Neural cell (in vitro differentiated cells): ENCODE data around the gene OR7C1. TPM values are rescaled to one million over a fixed set of nuclear protein-coding genes. Genes with fewer than 3 reads are reported as not detected.

Experiments
- H2AFZ ChIP-seq: fragments of 200-600, 300-800 bp; sonication (generic), shearing (Covaris generic); 2 replicates; pipeline ENCODE4 v1.6.0; 2014; ENCODE audit warnings: low read depth, mild to moderate bottlenecking, antibody characterized with exemption, low read length, moderate library complexity
- H3F3A ChIP-seq: fragments of 200-600 bp; shearing (Covaris generic); 2 replicates; pipeline ENCODE4 v1.6.1; 2016; ENCODE audit warnings: mild to moderate bottlenecking, moderate library complexity, mixed read lengths, antibody characterized with exemption, low read length; ENCODE audit not compliant: insufficient read depth, poor library complexity, severe bottlenecking
- H3K27ac ChIP-seq: fragments of 200-600, 300-800 bp; sonication (generic), shearing (Covaris generic); 2 replicates; pipeline ENCODE4 v1.5.1; 2014; ENCODE audit warnings: mild to moderate bottlenecking, low read length, moderate library complexity
- H3K27me3 ChIP-seq: fragments of 300-800, 200-600 bp; sonication (generic), shearing (Covaris generic); 2 replicates; pipeline ENCODE4 v1.6.0; 2014; ENCODE audit warnings: mild to moderate bottlenecking, low read depth, low read length, moderate library complexity; ENCODE audit not compliant: insufficient read depth
- H3K36me3 ChIP-seq: fragments of 300-800, 200-600 bp; sonication (generic), shearing (Covaris generic); 2 replicates; pipeline ENCODE4 v1.5.1; 2014; ENCODE audit warnings: mild to moderate bottlenecking, antibody characterized with exemption, low read length, moderate library complexity; ENCODE audit not compliant: insufficient read depth
- H3K4me2 ChIP-seq: fragments of 300-800, 200-600 bp; sonication (generic), shearing (Covaris generic); 2 replicates; pipeline ENCODE4 v1.6.0; 2014; ENCODE audit warnings: mild to moderate bottlenecking, low read length
- H3K4me3 ChIP-seq: fragments of 300-800, 200-600 bp; sonication (generic), shearing (Covaris generic); 2 replicates; pipeline ENCODE4 v1.5.1; 2014; ENCODE audit warnings: mild to moderate bottlenecking, low read length, moderate library complexity
- H3K79me2 ChIP-seq: fragments of 200-600 bp; shearing (Covaris generic); replicated peaks from 2 replicates; pipeline ENCODE4 v1.6.0; 2014; ENCODE audit warnings: mild to moderate bottlenecking, low read length, moderate library complexity; ENCODE audit not compliant: insufficient read depth
- H3K9ac ChIP-seq: fragments of 300-800, 200-600 bp; sonication (generic), shearing (Covaris generic); 2 replicates; pipeline ENCODE4 v1.6.1; 2016; ENCODE audit warnings: mild to moderate bottlenecking, low read length, mixed read lengths
- H3K9me2 ChIP-seq: fragments of 200-600 bp; shearing (Covaris generic); 2 replicates; pipeline ENCODE4 v1.6.1; 2016; ENCODE audit warnings: mild to moderate bottlenecking, low read length, mixed read lengths; ENCODE audit not compliant: insufficient read depth
- H3K9me3 ChIP-seq: fragments of 200-600, 300-800 bp; sonication (generic), shearing (Covaris generic); 2 replicates; pipeline ENCODE4 v1.6.1; 2016; ENCODE audit warnings: mild to moderate bottlenecking, mixed run types, low read length, moderate library complexity, mixed read lengths
- H4K20me1 ChIP-seq: fragments of 200-600 bp; shearing (Covaris generic); 2 replicates; pipeline ENCODE4 v1.6.1; 2016; ENCODE audit warnings: mild to moderate bottlenecking, mixed run types; ENCODE audit not compliant: insufficient read depth
- CTCF ChIP-seq: fragments of 450-650 bp; IDR thresholded peaks from 2 replicates; pipeline ENCODE4 v1.5.1; 2014; ENCODE audit warnings: antibody characterized with exemption, mild to moderate bottlenecking, moderate library complexity; ENCODE audit not compliant: poor library complexity, severe bottlenecking
- EP300 ChIP-seq: fragments of 450-650 bp; conservative IDR thresholded peaks from 2 replicates; pipeline ENCODE4 v1.6.1; 2014; ENCODE audit warnings: antibody characterized with exemption, mild to moderate bottlenecking, moderate library complexity; ENCODE audit not compliant: poor library complexity, severe bottlenecking
- EZH2 ChIP-seq: fragments of 200-600, 300-800 bp; shearing (Covaris generic), sonication (generic); IDR thresholded peaks from 2 replicates; pipeline ENCODE4 v1.6.1; 2014; ENCODE audit warnings: antibody characterized with exemption, low read length, borderline replicate concordance, mild to moderate bottlenecking; ENCODE audit not compliant: insufficient read depth, poor library complexity, severe bottlenecking
- MXI1 ChIP-seq: fragments of 450-650 bp; conservative IDR thresholded peaks from 2 replicates; pipeline ENCODE4 v1.6.1; 2014; ENCODE audit warnings: antibody characterized with exemption, mild to moderate bottlenecking; ENCODE audit not compliant: poor library complexity, severe bottlenecking
- POLR2AphosphoS5 ChIP-seq: IDR thresholded peaks from 2 replicates; pipeline ENCODE4 v1.6.1; 2012
- RAD21 ChIP-seq: fragments of 450-650 bp; conservative IDR thresholded peaks from 2 replicates; pipeline ENCODE4 v1.6.1; 2014; ENCODE audit warnings: antibody characterized with exemption, mild to moderate bottlenecking, moderate library complexity
- REST ChIP-seq: IDR thresholded peaks from 2 replicates; pipeline ENCODE4 v1.6.1; 2012; ENCODE audit warnings: borderline replicate concordance
- SMC3 ChIP-seq: fragments of 450-650 bp; conservative IDR thresholded peaks from 2 replicates; pipeline ENCODE4 v1.6.1; 2014; ENCODE audit warnings: antibody characterized with exemption, mild to moderate bottlenecking, moderate library complexity; ENCODE audit not compliant: poor library complexity
- TAF1 ChIP-seq: IDR thresholded peaks from 2 replicates; pipeline ENCODE4 v1.6.1; 2012; ENCODE audit warnings: low read depth
- polyA plus RNA-seq: library from polyadenylated mRNA; depleted of rRNA; stranded (reverse); fragments of >200 nt; gene quantifications from 2 replicates; pipeline ENCODE4 v1.2.3, GENCODE V29; 2014

The OR7C1 gene
- polyA plus RNA-seq, 1 donor from 2014 or later, result not detected

GRCh38 chr19:14868497-14868896 is 33.5 kb upstream of the OR7C1 start:
- Histone ChIP-seq H3K9me2 (no peaks in the 10 kb centered on the region), H3K9ac (no peak overlapping the region), H3K4me3 (no peak overlapping the region), H3K27me3 (no peaks in the 10 kb centered on the region), H3K36me3 (no peaks in the 10 kb centered on the region), H3F3A (no peaks in the 10 kb centered on the region), H4K20me1 (no peaks in the 10 kb centered on the region), H3K27ac (no peak overlapping the region), H2AFZ (no peak overlapping the region), H3K4me2 (no peak overlapping the region), H3K79me2 (no peaks in the 10 kb centered on the region), H3K9me3 (no peaks in the 10 kb centered on the region)
- TF ChIP-seq REST (no peak), EZH2 (no peak), CTCF (no peak), POLR2AphosphoS5 (no peak), TAF1 (no peak), EP300 (no peak), RAD21 (no peak), SMC3 (no peak), MXI1 (no peak)

- no peak within 1 kb of the TSS for H3K4me3 ChIP-seq
Measured at GRCh38 chr19:14848822-14849221, 13.8 kb upstream of the OR7C1 start, which contains the start of gene OR7A10. Gene OR7A10, minus strand, starts transcription at chr19:14848922. Its CDS starts 7,045 bp downstream, at chr19:14841877.

More at GRCh38 chr19:14848822-14849221, 13.8 kb upstream of the OR7C1 start, which contains the start of gene OR7A10:
- H3K9me3 ChIP-seq, result no peaks in the 10 kb centered on the region
- no peaks in the 10 kb centered on the region for H3K9me2 ChIP-seq
- TF ChIP-seq EZH2, result no peak
- no peak for TF ChIP-seq REST
- H4K20me1 ChIP-seq, result no peaks in the 10 kb centered on the region
- no peaks in the 10 kb centered on the region for H3F3A ChIP-seq
- no peak within 1 kb of the TSS for H3K4me2 ChIP-seq
- H3K27me3 ChIP-seq, result no peaks in the 10 kb centered on the region
- no peaks in the 10 kb centered on the region for H3K79me2 ChIP-seq
- H3K27ac ChIP-seq, result no peak within 1 kb of the TSS
- no peak within 1 kb of the TSS for H2AFZ ChIP-seq
- H3K9ac ChIP-seq, result no peak within 1 kb of the TSS
- H3K36me3 ChIP-seq, result no peaks in the 10 kb centered on the region
